GM12878 (cell line): ENCODE results near the gene ZNF655. TPM values are rescaled to one million over a fixed set of nuclear protein-coding genes. Genes with fewer than 3 reads are reported as not detected.

Experiments
- ATAC-seq: fragments of 200-7000 bp; cut with Tn5 transposase; 3 replicates; pipeline ENCODE4 v1.9.1; 2020; ENCODE audit warnings: mild to moderate bottlenecking, moderate library complexity
- BruUV-seq: library from RNA; stranded (reverse); fragments of 400-500 nt; replicated peaks from 2 replicates; lab custom pipeline; 2021; lab: Mats Ljungman, UMichigan
- CTCF ChIA-PET: fragments of 300-600 bp; sonication (Branson Sonifier 250); formaldehyde crosslinking; extraction: SDS; loops from one replicate; lab custom pipeline; 2021; ENCODE audit warnings: inconsistent platforms; lab: Yijun Ruan, JAX
- POLR2A ChIA-PET: fragments of 350-600 bp; formaldehyde crosslinking; extraction: SDS; loops from one replicate; lab custom pipeline; 2021; ENCODE audit warnings: inconsistent platforms; lab: Charles Lee
- RAD21 ChIA-PET: fragments of 300-600 bp; sonication (Branson Sonifier 250); formaldehyde crosslinking; loops from one replicate; lab custom pipeline; 2023; ENCODE audit warnings: antibody characterized with exemption; ENCODE audit not compliant: unreplicated experiment; lab: Charles Lee
- SMC1A ChIA-PET: fragments of 300-600 bp; sonication (Branson Sonifier 250); formaldehyde crosslinking; loops from one replicate; lab custom pipeline; 2023; ENCODE audit not compliant: unreplicated experiment, uncharacterized antibody; lab: Charles Lee
- DNase-seq: peaks from one replicate; pipeline ENCODE4 v3.0.0-alpha.2; 2011; ENCODE audit warnings: low read depth, low spot score
- FAIRE-seq: peaks from 3 replicates; lab custom pipeline; 2011; peaks lifted over from hg19 to GRCh38; lab: Jason Lieb, UNC
- H2AFZ ChIP-seq: 2 replicates; pipeline ENCODE4 v1.6.0; 2011; ENCODE audit warnings: low read depth, low read length, control low read depth; ENCODE audit not compliant: control insufficient read depth
- H3K27ac ChIP-seq: 2 replicates; pipeline ENCODE4 v1.5.1; 2011; ENCODE audit warnings: control low read depth; ENCODE audit not compliant: control insufficient read depth, insufficient read depth
- H3K27me3 ChIP-seq, 2 experiments: replicated peaks in 1 of 2; 2 replicates each; pipeline versions ENCODE4 v1.6.0 to v1.6.1; 2011; ENCODE audit warnings: low read length in 1 of 2; ENCODE audit not compliant: control insufficient read depth in 2 of 2, insufficient read depth in 2 of 2
- H3K36me3 ChIP-seq, 2 experiments: 2 replicates each; pipeline ENCODE4 v1.5.1; 2011; ENCODE audit warnings: low read length in 1 of 2; ENCODE audit not compliant: control insufficient read depth in 2 of 2, insufficient read depth in 2 of 2
- H3K4me1 ChIP-seq: 2 replicates; pipeline ENCODE4 v1.6.1; 2011; ENCODE audit warnings: mild to moderate bottlenecking, low read length, moderate library complexity, mixed read lengths; ENCODE audit not compliant: control insufficient read depth, insufficient read depth
- H3K4me2 ChIP-seq: 2 replicates; pipeline ENCODE4 v1.6.0; 2011; ENCODE audit warnings: control low read depth; ENCODE audit not compliant: control insufficient read depth, insufficient read depth
- H3K4me3 ChIP-seq: fragments of 200-600 bp; sonication (generic); 2 replicates; pipeline ENCODE4 v1.5.1; 2016
- H3K79me2 ChIP-seq: 2 replicates; pipeline ENCODE4 v1.6.0; 2011; ENCODE audit warnings: low read length; ENCODE audit not compliant: control insufficient read depth, insufficient read depth
- H3K9ac ChIP-seq: 2 replicates; pipeline ENCODE4 v1.8.0; 2011; ENCODE audit warnings: low read length, control low read depth, mixed read lengths; ENCODE audit not compliant: control insufficient read depth, insufficient read depth
- H3K9me3 ChIP-seq: replicated peaks from 3 replicates; pipeline ENCODE4 v1.5.1; 2011; ENCODE audit warnings: mild to moderate bottlenecking, low read length; ENCODE audit not compliant: control insufficient read depth, insufficient read depth
- H4K20me1 ChIP-seq: 2 replicates; pipeline ENCODE4 v1.6.0; 2011; ENCODE audit not compliant: control insufficient read depth, insufficient read depth
- RB1 ChIP-seq: fragments of 450-650 bp; formaldehyde crosslinking; IDR thresholded peaks from 2 replicates; pipeline ENCODE4 v1.6.1; 2017; ENCODE audit warnings: mild to moderate bottlenecking, borderline replicate concordance
- STAT3 ChIP-seq: IDR thresholded peaks from 2 replicates; pipeline ENCODE4 v1.6.1; 2011; ENCODE audit warnings: low read depth, low read length, improper control_type of control experiment
- WGBS: methylation state at CpG from one replicate; pipeline ENCODE4 v1.1.6; 2016; ENCODE audit warnings: low lambda C conversion rate; ENCODE audit not compliant: insufficient replicate concordance, insufficient coverage; ENCODE audit errors: missing lambda C conversion rate; 5-methylcytosine and 5-hydroxymethylcytosine counted together
- in situ Hi-C: fragments of 300-500 bp; cut with MboI; formaldehyde crosslinking; loops from 9 replicates; pipeline ENCODE4 v1.14.3; 2018; ENCODE audit warnings: mixed read lengths
- intact Hi-C: fragments of 100-400 bp; cut with micrococcal nuclease; formaldehyde crosslinking; loops from one replicate; pipeline ENCODE4 v1.14.2; 2022; ENCODE audit not compliant: unreplicated experiment
- polyA plus RNA-seq, 11 experiments: library from polyadenylated mRNA; depleted of rRNA in 4 of 11; unstranded in 6 of 11; stranded (reverse) in 5 of 11; fragments of >200 nt; fragmentation: Nextera tagmentation in 4 of 11; fragmentation: Illumina TruSeq in 1 of 11; extraction: Ambion mirVana in 4 of 11; extraction: Trizol in 1 of 11; gene quantifications; 1 replicate in 1 of 11; 2 replicates in 10 of 11; pipeline versions ENCODE4 v1.2.1 to v1.2.3, GENCODE V29; 2011 to 2016; ENCODE audit warnings: inconsistent platforms in 2 of 11, missing spikeins in 2 of 11, low read depth in 1 of 11
- total RNA-seq, 4 experiments: library from RNA; depleted of rRNA in 3 of 4; stranded (reverse); fragments of >200 nt in 3 of 4; fragmentation: Illumina TruSeq in 1 of 4; extraction: Trizol in 1 of 4; gene quantifications; 2 replicates each; pipeline versions ENCODE4 v1.2.1 to v1.2.3, GENCODE V29; 2013 to 2021
- TF ChIP-seq, protein P1 (sequence below), 3 experiments: IDR thresholded peaks in 2 of 3; conservative IDR thresholded peaks in 1 of 3; 2 replicates each; pipeline ENCODE4 v1.5.1; 2011; ENCODE audit warnings: low read depth in 3 of 3, low read length in 3 of 3, mild to moderate bottlenecking in 3 of 3, control low read depth in 2 of 3, moderate library complexity in 2 of 3, inconsistent platforms in 1 of 3, mixed read lengths in 1 of 3; ENCODE audit not compliant: control insufficient read depth in 2 of 3, insufficient read depth in 1 of 3; ENCODE audit errors: extremely low read depth in 1 of 3

The ZNF655 gene
- total and polyA plus RNA-seq, 10 of the 15 experiments (the other 5 are each of a cell fraction or from before 2014, with no cell fraction given): 14.5 to 107 (median 52.8) TPM

- CTCF ChIA-PET: interaction anchor here (1.4 kb wide), 1 partner anchor 42 kb away, joined by 3 read pairs; no protein-coding TSS in a partner anchor
- RAD21 ChIA-PET: no interaction called here
- SMC1A ChIA-PET: interaction anchor here (1.2 kb wide), 1 partner anchor 76 kb away, joined by 4 read pairs; no protein-coding TSS in a partner anchor
- H3K27ac ChIP-seq: no peak overlapping the region
- no peaks in the 10 kb centered on the region for H3K9me3 ChIP-seq
- DNase-seq: no peak
- H3K27me3 ChIP-seq: no peaks in the 10 kb centered on the region
- no peaks in the 10 kb centered on the region for H3K79me2 ChIP-seq
- POLR2A ChIA-PET: no interaction called here
- H3K36me3 ChIP-seq: no peaks in the 10 kb centered on the region
- H3K4me2 ChIP-seq: no peak overlapping the region
- WGBS: 25% methylated on average over 7 of the region's 7 CpGs
- intact Hi-C loops: loop anchor here (2.0 kb wide), 1 partner anchor 21 kb away; no protein-coding TSS in a partner anchor
- H3K4me3 ChIP-seq: no peak overlapping the region
- ATAC-seq: 0 out of 3 replicates have a peak, but pooled peaks have one; percentile 22
- no peak overlapping the region for H2AFZ ChIP-seq
- H4K20me1 ChIP-seq: no peaks in the 10 kb centered on the region
- H3K4me1 ChIP-seq: no peaks in the 10 kb centered on the region
- FAIRE-seq: no peak
- no peak overlapping the region for H3K9ac ChIP-seq
- in situ Hi-C loops: no loop called here
- TF ChIP-seq STAT3: no peak
- TF ChIP-seq, protein P1, sequence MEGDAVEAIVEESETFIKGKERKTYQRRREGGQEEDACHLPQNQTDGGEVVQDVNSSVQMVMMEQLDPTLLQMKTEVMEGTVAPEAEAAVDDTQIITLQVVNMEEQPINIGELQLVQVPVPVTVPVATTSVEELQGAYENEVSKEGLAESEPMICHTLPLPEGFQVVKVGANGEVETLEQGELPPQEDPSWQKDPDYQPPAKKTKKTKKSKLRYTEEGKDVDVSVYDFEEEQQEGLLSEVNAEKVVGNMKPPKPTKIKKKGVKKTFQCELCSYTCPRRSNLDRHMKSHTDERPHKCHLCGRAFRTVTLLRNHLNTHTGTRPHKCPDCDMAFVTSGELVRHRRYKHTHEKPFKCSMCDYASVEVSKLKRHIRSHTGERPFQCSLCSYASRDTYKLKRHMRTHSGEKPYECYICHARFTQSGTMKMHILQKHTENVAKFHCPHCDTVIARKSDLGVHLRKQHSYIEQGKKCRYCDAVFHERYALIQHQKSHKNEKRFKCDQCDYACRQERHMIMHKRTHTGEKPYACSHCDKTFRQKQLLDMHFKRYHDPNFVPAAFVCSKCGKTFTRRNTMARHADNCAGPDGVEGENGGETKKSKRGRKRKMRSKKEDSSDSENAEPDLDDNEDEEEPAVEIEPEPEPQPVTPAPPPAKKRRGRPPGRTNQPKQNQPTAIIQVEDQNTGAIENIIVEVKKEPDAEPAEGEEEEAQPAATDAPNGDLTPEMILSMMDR (IDR thresholded peaks at IDR 0.05 in 2 of 3, conservative IDR thresholded peaks at IDR 0.05 in 1 of 3; ENCODE audit: control insufficient read depth in 2 of 3, extremely low read depth in 1 of 3, insufficient read depth in 1 of 3, low read depth in 3 of 3, low read length in 3 of 3): 0 out of 6 replicates have a peak, but pooled peaks of 1 of the 3 experiments have one; percentile 10
- no TSS peak for BruUV-seq
These were observed 43.3 kb downstream of the ZNF655 start for GRCh38 chr7:99601656-99602310.

GRCh38 chr7:99605527-99605926, 47.1 kb downstream of the ZNF655 start:
- BruUV-seq: no TSS peak
- no peak for DNase-seq
- CTCF ChIA-PET: interaction anchor here (0.6 to 1.6 kb wide), 2 partner anchors 16 to 445 kb away, joined by 3 to 4 read pairs; no protein-coding TSS in a partner anchor

More at GRCh38 chr7:99605527-99605926, 47.1 kb downstream of the ZNF655 start:
- Histone ChIP-seq H3K4me2 (no peak overlapping the region), H3K27me3 (peaks cover 0 to 2% of the 10 kb centered on the region in 2 experiments; a peak in 1 of 4 replicates), H3K4me3 (no peak overlapping the region), H3K36me3 (no peaks in the 10 kb centered on the region), H4K20me1 (no peaks in the 10 kb centered on the region), H3K9ac (no peak overlapping the region), H3K27ac (no peak overlapping the region), H3K79me2 (no peaks in the 10 kb centered on the region), H2AFZ (no peak overlapping the region), H3K9me3 (no peaks in the 10 kb centered on the region), H3K4me1 (no peaks in the 10 kb centered on the region)
- POLR2A ChIA-PET: no interaction called here
- no peak for TF ChIP-seq RB1
- intact Hi-C loops: no loop called here
- in situ Hi-C loops: no loop called here
- SMC1A ChIA-PET: no interaction called here
- RAD21 ChIA-PET: no interaction called here
- FAIRE-seq (no peak), ATAC-seq (no peak)
- WGBS: 54% methylated on average over 7 of the region's 7 CpGs
